Measurements from ENCODE around the gene GDF7.

The GDF7 gene

GRCh38 chr2:20637147-20637546 lies 29.8 kb upstream of the GDF7 start:
- Histone ChIP-seq H2AFZ (ENCODE audit: low read depth, low read length) (no peak overlapping the region), H3K27me3 (ENCODE audit: insufficient read depth, low read length, poor library complexity) (no peaks in the 10 kb centered on the region), H3K36me3 (ENCODE audit: insufficient read depth, low read length) (peaks cover 17% of the 10 kb centered on the region), H3K4me2 (ENCODE audit: insufficient read depth, low read length) (no peak overlapping the region), H4K20me1 (ENCODE audit: insufficient read depth, low read length) (peaks cover 5% of the 10 kb centered on the region; the same call in 1 of the 2 replicates), H3K9me3 (ENCODE audit: insufficient read depth, low read length, severe bottlenecking) (no peaks in the 10 kb centered on the region), H3K4me1 (ENCODE audit: insufficient read depth, low read length) (no peaks in the 10 kb centered on the region), H3K4me3 (ENCODE audit: low read depth in 1 of 2, low read length in 2 of 2) (no peak overlapping the region), H3K27ac (ENCODE audit: low read length) (no peak overlapping the region), H3K9ac (ENCODE audit: low read depth, low read length) (no peak overlapping the region), H3K79me2 (ENCODE audit: insufficient read depth, low read length) (no peaks in the 10 kb centered on the region)
- ATAC-seq (ENCODE audit: insufficient read depth, low read depth) (no peak), DNase-seq (no peak)
- TF ChIP-seq EZH2 (IDR thresholded peaks at IDR 0.05; ENCODE audit: borderline replicate concordance, low read depth, low read length, severe bottlenecking) = no peak
- TF ChIP-seq, protein P1, sequence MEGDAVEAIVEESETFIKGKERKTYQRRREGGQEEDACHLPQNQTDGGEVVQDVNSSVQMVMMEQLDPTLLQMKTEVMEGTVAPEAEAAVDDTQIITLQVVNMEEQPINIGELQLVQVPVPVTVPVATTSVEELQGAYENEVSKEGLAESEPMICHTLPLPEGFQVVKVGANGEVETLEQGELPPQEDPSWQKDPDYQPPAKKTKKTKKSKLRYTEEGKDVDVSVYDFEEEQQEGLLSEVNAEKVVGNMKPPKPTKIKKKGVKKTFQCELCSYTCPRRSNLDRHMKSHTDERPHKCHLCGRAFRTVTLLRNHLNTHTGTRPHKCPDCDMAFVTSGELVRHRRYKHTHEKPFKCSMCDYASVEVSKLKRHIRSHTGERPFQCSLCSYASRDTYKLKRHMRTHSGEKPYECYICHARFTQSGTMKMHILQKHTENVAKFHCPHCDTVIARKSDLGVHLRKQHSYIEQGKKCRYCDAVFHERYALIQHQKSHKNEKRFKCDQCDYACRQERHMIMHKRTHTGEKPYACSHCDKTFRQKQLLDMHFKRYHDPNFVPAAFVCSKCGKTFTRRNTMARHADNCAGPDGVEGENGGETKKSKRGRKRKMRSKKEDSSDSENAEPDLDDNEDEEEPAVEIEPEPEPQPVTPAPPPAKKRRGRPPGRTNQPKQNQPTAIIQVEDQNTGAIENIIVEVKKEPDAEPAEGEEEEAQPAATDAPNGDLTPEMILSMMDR (IDR thresholded peaks at IDR 0.05; ENCODE audit: borderline replicate concordance, extremely low read depth, low read length, poor library complexity, severe bottlenecking) = no peak

DNA sequence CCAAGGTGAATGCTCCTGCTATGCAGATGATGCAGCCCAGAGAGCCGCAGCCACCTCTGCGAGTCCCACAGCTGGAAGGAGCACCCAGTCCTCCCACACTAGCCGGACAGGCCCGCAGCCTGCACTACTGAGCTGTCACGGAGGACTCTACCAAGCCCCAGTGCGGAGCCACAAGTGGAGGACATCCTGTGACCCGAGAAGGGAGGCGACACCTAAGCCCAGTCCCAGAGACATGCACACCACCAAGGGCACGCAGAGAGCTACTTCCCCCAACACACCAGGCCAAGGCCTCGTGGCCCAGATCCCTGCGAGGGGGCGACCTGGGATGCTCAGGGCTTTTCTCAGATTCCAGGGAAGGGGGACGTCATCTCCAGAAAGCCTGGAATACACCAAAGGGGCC lies 28.9 kb upstream of the GDF7 start:
- Histone ChIP-seq H3K79me2 (ENCODE audit: insufficient read depth, low read length) (no peaks in the 10 kb centered on the region), H3K27ac (ENCODE audit: low read length) (no peak overlapping the region), H3K4me2 (ENCODE audit: insufficient read depth, low read length) (no peak overlapping the region), H3K4me1 (ENCODE audit: insufficient read depth, low read length) (no peaks in the 10 kb centered on the region), H3K9me3 (ENCODE audit: insufficient read depth, low read length, severe bottlenecking) (no peaks in the 10 kb centered on the region), H2AFZ (ENCODE audit: low read depth, low read length) (no peak overlapping the region), H3K36me3 (ENCODE audit: insufficient read depth, low read length) (peaks cover 18% of the 10 kb centered on the region), H3K27me3 (ENCODE audit: insufficient read depth, low read length, poor library complexity) (no peaks in the 10 kb centered on the region), H4K20me1 (ENCODE audit: insufficient read depth, low read length) (peaks cover 7% of the 10 kb centered on the region; the same call in 1 of the 2 replicates), H3K4me3 (ENCODE audit: low read depth in 1 of 2, low read length in 2 of 2) (no peak overlapping the region), H3K9ac (ENCODE audit: low read depth, low read length) (no peak overlapping the region)
- no peak for DNase-seq
- no peak for TF ChIP-seq EZH2 (IDR thresholded peaks at IDR 0.05; ENCODE audit: borderline replicate concordance, low read depth, low read length, severe bottlenecking)
- TF ChIP-seq, protein P1 (IDR thresholded peaks at IDR 0.05; ENCODE audit: borderline replicate concordance, extremely low read depth, low read length, poor library complexity, severe bottlenecking) = no peak
- ATAC-seq (ENCODE audit: insufficient read depth, low read depth) = no peak

- Histone ChIP-seq H3K36me3 (ENCODE audit: insufficient read depth, low read length) (peaks cover 21% of the 10 kb centered on the region), H3K79me2 (ENCODE audit: insufficient read depth, low read length) (no peaks in the 10 kb centered on the region), H3K27me3 (ENCODE audit: insufficient read depth, low read length, poor library complexity) (no peaks in the 10 kb centered on the region), H3K4me3 (ENCODE audit: low read depth in 1 of 2, low read length in 2 of 2) (no peak overlapping the region), H4K20me1 (ENCODE audit: insufficient read depth, low read length) (peaks cover 7% of the 10 kb centered on the region; the same call in 1 of the 2 replicates), H3K4me2 (ENCODE audit: insufficient read depth, low read length) (no peak overlapping the region), H2AFZ (ENCODE audit: low read depth, low read length) (no peak overlapping the region), H3K9me3 (ENCODE audit: insufficient read depth, low read length, severe bottlenecking) (no peaks in the 10 kb centered on the region), H3K9ac (ENCODE audit: low read depth, low read length) (no peak overlapping the region), H3K4me1 (ENCODE audit: insufficient read depth, low read length) (no peaks in the 10 kb centered on the region), H3K27ac (ENCODE audit: low read length) (no peak overlapping the region)
- no peak for ATAC-seq (ENCODE audit: insufficient read depth, low read depth)
- no peak for DNase-seq
- TF ChIP-seq, protein P1 (IDR thresholded peaks at IDR 0.05; ENCODE audit: borderline replicate concordance, extremely low read depth, low read length, poor library complexity, severe bottlenecking) = no peak
- TF ChIP-seq EZH2 (IDR thresholded peaks at IDR 0.05; ENCODE audit: borderline replicate concordance, low read depth, low read length, severe bottlenecking) = no peak
Measured at GRCh38 chr2:20638646-20639430, 28.1 kb upstream of the GDF7 start.
